NCI-H748 treated with DMSO at 0.1 percent for 48 hours (cell line): ENCODE results near the gene HNF1A.
"Not testable (repeated sequence)": the region's sequence is repeated elsewhere in the genome, so short reads cannot be mapped to it uniquely, and the experiment has no call there.

Source experiments
- DNase-seq: peaks from one replicate; lab custom pipeline; 2025; lab: John Stamatoyannopoulos, UW

HNF1A gene

DNA sequence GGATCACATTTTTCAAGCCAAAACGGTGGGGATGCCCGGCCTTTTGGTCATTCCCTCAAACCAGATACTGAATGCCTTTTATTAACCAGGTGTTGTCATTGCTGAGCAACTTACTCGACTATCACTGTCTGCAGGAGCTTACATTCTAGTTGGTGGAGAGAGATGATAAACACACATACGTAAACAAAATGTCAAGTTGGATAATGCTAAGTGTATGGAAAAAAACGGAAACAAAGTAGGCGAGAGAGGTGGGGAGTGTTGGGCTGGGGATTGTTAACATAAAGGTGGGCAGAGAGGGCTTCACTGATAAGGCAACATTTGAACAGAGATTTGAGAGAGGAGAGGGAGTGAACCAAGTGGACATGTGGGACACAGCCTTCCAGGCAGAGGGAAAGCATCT lies 33.5 kb downstream of the HNF1A start:
- DNase-seq: no peak

DNA sequence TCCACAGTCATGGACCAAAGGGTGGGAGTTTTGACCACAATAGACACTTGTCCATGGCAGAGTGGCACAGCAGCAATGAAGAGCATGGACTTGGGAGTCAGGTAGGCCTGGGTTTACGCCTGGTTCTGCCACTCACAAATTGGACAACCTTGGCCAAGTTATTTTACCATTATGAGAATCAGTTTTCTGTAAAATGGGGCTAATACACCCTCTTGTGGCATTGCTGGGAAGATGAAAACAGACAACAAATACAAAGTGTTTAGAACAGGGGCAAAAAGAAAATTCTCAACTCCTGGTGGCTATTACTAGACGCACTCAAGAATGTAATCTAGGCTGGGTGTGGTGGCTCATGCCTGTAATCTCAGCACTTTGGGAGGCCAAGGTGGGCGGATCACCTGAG lies 35.4 kb downstream of the HNF1A start:
- DNase-seq: no peak

DNA sequence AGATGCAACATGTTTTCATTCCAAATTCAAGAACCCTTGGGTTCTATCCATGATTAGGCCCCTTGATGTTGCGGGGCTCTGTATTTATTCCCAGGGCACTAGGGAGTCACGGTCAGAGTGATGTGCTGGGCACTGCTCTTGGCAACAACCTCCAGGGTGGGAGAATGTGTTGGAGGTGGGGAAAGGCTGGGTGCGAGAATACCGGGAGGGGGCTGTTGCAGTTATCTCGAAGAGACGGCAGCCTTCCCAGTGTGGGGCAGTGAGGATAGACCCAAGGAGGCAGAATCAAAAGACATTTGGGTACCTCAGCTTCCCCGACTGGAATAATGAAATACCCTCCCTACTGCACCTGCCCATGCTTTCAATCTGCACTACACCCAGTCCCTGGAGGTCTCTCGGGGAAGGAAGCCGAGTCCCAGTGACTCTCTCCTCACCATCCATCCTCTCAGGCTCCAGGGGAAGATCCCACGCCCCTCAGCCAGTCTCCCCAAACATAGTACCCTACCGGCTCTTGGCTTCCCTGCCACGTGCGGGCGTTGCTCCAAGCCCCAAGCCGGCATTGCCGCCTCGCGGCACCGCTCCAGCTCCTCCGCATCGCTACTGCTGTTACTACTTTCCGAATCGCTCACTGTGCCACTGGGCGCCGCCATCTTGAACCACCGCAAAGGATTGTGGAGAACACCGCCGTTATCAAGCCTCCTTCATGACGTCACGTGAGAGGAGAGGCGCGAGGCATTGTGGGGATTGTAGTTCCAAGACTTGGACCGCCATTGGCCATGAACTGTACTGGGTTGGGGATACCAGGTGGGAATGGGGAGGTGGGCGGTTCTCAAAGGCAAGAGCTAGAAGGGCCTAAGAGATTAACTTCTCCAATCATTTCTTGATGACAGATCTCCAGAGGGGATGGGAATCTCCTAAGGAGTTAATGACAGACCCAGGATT lies 37.8 kb downstream of the HNF1A start, which contains the start of gene C12orf43:
Gene C12orf43, minus strand, starts transcription at position 663 of the 942 bp plus-strand sequence. Its CDS starts 13 bp downstream, at position 650.
- DNase-seq: peak; percentile 81

DNA sequence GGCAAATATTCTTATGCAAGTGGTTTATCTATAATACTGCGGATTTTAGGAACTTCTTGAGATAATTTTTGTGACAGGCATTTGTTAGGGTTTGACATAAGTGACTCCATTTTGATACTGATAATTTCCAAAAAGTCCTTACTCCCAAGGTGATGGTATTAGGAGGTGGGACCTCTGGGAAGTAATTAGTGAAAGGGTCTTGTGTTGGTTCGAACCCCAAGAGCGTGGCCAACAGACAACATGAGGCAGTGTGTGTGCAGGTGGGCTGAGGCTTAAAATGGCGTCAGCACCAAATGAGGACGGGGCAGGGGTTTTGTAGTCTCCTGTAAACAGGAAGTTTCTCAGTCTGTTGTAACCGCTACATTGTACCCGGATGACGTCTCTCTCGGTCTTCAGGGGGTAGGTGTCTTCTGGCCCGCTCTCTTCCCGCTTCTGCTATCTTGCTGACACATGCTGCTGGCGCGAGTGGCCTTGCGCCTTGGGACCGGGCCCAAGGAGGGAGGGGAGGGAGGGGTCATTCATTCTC lies 39.7 kb downstream of the HNF1A start:
- DNase-seq: no peak

DNA sequence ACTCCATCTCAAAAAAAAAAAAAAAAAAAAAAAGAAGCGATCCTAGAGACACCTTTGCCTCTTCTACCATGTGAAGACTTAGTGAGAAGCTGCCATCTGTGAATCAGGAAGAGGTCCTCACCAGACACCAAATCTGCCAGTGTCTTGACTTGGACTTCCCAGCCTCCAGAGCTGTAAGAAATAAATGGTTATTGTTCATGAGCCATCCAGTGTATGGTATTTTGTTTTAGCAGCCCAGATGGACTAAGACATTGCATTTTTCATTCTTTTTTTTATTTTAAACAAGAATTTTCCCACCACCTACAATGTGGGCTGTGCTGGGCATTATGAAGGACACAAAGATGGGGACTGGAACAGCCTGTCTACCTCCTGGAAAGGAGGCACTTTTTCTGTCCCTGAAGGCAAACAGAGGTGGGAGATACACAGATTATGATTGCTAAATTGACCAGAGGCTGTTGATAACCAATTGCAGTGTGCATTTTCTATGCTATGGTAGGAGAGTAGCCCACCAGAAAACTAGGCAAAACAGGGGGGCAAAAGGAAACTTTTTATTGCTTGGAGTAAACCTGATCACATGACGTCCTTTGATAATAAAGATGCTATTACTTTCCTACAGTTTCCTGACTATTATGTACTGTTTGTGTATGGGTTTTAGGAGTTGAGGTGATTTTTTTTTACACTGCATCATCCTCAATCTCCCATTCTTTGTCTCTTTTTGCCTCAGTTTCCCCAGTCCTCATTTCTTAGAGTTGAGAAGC lies 40.7 kb downstream of the HNF1A start:
- DNase-seq: no peak

DNA sequence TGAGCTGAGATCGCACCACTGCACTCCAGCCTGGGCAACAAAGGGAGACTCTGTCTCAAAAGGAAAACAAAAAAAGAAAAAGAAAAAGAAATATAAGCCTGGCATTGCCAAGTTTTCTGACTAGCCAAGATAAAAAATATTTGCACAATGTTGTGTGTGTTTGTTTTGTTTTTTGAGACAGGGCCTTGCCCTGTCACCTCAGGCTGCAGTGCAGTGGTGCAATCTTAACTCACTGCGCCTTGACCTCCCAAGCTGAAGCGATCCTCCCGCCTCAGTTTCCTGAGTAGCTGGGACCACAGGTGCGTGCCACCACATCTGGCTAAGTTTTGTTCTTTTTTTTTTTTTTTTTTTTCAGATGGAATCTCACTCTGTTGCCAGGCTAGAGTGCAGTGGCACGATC lies 43.4 kb downstream of the HNF1A start:
- no peak for DNase-seq

DNA sequence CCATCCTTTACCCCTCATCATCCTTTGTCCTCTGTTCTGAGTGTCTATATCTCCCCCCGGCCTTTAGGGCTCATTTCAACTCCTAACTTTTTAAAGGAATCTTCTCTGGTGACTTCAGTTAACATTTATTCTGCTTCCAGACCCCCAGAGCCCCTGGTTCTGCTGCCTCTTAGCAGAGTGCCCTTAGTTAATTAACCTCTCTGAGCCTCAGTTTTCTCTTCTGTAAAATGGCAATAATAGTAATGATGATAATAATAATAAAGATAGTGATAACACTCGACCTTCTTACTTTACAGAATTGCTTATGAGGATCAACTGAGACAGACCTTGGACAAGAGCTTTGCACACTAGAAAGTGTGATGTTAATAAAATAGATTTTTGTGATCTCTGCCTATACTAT lies 44.4 kb downstream of the HNF1A start:
- no peak for DNase-seq

DNA sequence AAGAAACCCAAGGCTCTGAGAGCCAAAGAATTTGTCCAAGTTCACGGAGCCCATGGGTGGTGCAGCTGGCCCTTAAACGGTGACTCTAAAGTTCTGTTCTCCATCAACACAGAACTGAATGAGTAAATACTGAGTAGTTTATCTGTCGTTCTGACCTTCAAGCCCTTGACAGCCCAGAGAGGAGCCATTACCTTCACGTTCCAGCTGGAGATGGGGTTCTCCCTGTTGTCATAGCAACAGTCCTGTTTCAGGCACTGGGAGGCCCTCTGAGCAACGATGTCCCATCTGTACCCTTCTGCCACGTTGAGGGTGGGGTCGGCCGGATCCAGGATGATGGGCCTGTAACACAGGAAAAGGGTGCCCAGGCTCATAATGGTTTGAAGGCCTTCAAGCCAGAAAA lies 45.5 kb downstream of the HNF1A start:
- DNase-seq: no peak

DNA sequence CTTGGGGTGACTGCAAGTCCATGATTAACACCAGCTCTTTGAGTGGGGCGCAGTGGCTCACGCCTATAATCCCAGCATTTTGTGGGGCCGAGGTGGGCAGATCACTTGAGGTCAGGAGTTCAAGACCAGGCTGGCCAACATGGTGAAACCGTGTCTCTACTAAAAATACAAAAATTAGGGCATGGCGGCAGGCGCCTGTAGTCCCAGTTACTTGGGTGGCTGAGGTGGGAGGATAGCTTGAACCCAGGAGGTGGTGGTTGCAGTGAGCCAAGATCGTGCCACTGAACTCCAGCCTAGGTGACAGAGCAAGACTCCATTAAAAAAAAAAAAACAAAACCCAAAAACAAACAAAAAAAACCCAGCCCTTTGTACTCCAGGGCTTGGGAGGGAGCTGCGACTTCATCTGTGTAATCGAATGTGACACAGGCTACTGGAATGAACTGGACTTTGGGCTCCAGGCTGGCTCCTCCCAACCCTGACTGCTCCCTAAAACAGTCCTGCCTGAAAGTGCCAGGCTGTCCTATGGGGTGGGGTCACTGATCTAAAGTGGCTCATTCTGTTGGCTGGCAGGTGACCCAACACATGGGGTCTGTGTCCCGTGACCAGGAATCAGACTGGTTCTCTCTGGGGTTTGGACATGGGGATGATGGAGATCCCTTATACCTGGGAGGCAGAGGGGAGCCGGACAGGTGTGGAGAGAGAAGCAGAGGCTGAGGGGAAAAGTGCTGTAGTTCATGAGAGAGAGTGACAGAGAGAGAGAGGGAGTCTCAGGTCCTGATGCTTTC lies 47.3 kb downstream of the HNF1A start:
- no peak for DNase-seq

DNA sequence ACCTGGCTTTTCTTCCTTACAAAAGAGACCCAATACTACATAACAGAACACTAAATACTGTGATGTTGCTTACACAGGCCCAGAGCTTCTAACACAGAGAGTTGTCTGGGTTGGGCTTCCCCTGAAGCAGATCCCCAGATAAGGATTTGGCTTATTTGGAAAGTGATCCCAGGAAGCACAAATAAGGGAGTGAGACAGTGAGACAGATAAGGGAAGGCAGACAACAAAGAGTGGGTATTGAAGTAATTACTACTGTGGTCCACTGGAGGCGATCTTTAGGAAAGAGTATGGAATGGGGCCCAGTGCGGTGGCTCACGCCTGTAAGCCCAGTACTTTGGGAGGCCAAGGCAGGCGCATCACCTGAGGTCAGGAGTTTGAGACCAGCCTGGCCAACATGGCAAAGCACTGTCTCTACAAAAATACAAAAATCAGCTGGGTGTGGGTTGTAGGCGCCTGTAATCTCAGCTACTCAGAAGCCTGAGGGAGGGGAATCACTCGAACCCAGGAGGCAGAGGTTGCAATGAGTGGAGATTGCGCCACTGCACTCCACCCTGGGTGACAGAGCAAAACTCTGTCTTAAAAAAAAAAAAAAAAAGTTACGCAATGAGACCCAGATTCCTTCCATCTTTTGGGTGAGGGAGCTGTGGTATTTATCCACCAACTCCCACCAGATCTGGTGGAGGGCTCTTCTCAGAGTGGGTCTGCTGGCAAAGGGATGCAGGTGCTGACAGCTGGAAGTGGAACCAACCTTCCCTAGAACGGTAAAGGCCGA lies 48.1 kb downstream of the HNF1A start:
- DNase-seq: no peak

DNA sequence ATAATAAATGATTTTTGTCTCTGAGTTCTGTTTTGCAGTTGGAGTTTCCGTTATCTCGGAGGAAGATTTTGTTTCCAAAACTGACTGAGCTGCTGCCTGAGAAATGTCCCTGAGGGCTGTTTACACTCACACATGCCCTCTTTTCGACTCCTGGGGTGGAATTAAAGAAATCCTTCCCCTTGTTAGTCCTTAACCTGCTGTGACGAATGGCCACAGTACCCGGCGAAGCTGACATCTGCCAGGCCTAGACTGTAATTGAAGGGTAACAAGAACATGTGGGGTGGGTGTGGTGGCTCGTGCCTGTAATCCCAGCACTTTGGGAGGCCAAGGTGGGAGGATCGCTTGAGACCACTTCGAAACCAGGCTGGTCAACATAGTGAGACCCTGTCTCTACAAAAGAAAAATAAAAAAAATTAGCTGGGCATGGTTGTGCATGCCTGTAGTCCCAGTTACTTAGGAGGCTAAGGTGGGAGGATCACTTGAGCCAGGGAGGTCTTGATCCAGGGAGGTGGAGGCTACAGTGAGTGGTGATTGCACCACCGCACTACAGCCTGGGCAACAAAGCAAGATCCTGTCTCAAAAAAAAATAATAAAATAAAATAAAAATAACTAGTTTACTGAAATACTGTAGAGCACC lies 52.4 kb downstream of the HNF1A start:
- DNase-seq: no peak

DNA sequence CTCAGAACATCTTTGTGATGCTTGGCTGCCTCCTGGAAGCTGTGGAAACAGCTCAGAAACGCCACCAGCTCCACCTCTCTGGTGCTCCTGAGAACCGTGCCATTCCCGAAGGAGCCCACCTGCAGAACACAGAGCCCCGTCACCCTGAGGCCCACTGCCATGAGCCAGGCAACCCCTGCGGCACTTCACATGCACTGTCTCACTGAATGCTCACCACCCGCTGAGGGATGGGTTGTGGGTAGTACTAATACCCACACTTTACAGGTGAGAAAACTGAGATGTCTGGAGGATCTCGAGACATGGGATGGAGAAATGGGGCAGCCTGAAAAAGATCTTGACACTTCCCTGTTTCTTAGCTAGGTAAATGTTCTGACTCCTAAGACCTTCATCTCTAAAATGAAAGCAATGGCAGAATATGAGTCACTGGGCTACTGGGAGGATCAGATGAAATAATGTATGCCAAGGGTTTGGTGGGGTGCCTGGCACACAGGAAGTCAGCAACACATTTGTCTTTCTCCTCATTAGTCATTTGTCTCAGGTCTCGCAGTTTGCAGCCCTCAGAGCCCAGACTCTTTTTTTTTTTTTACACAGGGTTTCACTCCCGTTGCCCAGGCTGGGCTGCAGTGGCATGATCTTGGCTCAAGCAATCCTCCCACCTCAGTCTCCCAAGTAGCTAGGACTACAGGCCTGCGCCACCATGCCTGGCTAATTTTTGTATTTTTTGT lies 55.4 kb downstream of the HNF1A start:
- no peak for DNase-seq

DNA sequence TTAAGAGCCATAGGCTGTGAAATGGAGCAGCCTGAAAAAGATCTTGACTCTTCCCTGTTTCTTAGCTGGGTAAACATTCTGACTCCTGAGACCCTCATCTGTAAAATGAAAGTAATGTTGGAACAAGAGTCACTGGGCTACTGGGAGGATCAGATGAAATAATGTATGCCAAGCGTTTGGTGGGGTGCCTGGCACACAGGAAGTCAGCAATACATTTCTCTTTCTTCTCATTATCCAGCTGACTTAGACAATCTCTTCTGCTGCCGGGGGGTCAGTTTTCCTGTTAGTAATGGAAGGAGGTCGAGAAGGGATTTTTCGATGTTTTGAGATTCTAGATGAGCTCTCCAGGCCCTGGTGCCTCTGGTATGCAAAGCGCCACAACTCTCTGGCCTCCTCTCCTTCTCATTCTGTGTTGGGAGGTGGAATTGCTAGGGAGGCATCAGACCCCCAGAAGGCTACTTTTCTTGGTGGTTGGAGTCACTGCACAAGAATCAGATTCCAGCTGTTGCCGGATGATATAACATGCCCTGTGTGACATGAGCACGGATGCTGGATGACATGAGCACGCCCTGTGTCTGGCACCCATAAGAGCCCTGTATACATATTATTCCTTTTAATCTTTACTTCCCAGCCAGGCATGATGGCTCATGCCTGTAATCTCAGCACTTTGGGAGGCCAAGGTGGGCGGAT lies 56.4 kb downstream of the HNF1A start:
- DNase-seq: no peak

DNA sequence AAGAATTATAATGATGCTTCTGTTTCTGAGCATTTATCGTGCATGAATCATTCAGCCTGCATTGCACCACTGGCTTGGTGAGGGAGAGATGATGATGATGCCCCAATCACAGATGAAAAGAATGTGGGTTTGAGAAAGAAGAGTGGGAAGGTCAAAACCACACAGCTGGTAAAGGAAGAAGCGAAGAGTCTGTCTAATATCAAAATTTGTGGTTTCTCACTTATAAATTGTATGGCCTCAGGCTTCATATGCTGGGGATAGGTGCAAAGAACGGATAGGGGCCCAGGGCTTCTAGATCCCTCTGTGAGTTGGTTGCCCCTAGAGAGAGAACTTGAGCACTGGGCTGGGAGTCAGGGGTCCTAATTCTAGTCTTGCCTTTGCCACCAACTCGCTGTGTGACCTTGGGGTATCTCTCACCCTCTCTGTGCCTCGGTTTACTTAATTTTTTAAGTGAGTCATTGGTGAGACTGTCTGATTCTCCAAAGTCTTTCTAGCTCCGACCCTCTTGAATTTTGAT lies 58.5 kb downstream of the HNF1A start:
- no peak for DNase-seq

DNA sequence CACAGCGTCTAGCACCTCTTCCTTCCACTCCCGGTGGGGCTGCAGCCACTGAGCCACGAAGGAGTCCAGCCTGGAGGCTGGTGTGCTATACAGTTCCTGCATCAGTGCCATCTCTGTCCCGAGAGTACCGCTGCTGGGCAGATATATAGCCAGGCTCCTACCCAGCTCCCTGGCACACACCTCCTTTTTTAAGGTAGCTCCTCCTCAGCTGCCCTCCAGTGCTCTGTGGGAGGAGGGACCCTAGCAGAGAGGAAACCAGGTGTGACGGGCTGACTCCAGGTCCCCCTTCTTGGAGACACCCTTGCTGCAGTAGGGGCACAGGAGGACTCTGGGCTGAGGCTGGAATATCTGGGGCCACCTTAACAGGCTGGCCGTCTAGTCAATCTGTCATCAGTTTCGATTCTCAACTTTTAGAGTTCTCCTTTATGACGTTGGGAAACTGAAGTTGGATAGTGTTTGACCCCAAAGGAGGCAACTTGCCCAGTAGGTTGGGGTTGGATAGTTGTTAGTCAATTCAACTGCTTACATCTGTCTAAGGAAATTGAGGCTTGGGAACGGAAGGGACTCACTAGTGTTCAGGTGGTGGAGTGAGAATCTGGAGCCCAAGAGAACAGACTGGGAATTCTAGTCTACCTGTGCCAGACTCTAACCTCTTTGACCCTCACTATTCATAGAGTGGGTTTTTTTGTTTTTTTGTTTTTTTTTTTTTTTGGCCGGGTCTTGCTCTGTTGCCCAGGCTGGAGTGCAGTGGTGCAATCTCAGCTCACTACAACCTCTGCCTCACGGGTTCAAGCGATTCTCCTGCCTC lies 60.7 kb downstream of the HNF1A start, which contains the start of gene OASL:
Gene OASL, minus strand, starts transcription at position 386 of the 808 bp plus-strand sequence. Its CDS starts 275 bp downstream, at position 111.
- DNase-seq: no peak

DNA sequence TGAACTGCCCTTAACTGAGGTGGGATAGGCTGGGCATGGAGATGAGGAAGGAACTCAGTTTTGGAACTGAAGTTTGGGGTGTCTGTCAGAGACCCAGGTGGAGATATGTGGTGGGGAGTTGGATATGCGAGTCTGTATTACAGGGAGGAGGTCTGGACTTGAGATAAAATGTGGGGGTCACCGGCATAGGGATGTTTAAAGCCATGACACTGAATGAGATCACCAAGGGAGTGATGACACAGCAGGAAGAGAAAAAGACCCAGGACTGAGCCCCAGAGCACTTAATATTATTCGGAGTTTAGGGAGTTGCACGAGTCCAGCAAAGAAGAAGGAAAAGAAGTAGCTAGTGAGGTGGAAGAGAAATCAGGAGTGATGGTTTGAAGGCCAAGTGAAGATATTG lies 64.7 kb downstream of the HNF1A start:
- DNase-seq: no peak

DNA sequence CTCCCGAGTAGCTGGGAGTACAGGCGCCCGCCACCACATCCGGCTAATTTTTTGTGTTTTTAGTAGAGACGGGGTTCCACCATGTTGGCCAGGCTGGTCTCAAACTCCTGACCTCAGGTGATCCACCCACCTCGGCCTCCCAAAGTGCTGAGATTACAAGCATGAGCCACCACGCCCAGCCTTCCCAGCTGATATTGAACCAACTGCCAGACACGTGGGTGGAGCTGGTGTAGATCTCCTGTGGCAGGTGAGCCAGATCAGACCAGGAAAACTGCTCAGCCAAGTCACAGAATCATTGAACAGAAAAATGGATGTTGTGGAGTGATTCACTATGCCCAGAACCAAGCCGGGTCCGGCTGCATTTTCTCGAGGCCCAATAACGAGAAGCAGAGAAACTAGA lies 69.1 kb downstream of the HNF1A start:
- not testable (repeated sequence) for DNase-seq

DNA sequence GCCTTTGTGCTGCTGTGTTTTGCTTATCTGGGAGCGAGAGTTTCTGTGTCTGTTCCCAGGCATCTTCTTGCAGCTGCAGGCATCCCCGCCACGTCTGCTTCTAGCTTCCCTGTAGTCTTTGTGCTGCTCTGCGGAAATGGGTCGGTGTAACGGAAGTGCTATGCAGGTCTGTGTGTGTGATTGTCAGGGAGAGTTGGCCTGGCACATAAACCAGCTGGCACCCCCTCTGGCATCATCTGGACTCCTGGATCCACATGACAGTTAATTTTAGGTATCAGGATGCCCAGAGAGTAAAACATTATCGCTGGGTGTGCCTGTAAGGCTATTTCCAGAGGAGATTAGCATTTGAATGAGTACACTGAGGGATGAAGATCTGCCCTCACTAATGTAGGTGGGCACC lies 70.1 kb downstream of the HNF1A start:
- no peak for DNase-seq
